ENCODE data around the gene GNG11.

GNG11 gene

DNA sequence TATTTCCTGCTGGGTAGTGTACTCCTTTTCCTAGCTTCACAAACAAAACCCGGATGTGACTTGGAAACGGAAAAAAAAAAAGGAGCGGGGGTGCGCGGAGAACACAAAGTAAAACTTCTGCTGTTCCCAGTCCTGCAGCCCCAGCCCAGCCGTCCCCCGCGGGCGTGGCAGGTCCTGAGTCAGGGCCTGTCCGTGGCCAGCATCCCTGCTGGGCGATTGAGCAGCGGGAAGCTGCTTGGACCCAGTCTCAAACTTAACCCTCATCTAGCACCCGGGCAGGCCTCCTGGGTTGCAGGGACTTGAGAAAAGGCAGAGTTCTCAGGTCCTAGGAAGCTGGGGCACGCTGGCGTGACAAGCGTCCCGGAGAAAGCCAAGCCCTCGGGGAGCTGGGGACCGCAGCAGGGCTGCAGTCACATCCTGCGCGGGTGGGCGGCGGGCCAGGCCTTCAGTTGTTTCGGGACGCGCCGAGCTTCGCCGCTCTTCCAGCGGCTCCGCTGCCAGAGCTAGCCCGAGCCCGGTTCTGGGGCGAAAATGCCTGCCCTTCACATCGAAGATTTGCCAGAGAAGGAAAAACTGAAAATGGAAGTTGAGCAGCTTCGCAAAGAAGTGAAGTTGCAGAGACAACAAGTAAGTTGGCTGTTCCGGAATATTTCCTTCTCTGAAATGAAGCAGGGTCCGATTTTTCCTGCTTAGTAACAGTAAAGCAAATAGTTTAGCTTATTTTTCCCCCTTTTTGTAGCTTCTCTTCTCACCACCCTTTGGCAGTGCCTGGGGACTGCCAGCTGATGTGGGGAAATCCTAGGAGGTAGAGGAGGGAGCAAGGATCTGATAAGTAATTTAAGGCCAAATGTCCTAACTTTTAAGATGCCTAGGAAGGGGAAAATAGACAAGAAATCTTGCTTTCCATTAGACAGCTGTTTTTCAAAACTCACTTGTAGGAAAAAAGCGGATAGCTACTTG is at the start of gene GNG11:
Gene GNG11, plus strand, starts transcription at position 129 of the 960 bp plus-strand sequence. Its CDS starts 403 bp downstream, at position 532.
- DNase-seq (ENCODE audit: low read depth, low spot score) = peak; percentile 91

DNA sequence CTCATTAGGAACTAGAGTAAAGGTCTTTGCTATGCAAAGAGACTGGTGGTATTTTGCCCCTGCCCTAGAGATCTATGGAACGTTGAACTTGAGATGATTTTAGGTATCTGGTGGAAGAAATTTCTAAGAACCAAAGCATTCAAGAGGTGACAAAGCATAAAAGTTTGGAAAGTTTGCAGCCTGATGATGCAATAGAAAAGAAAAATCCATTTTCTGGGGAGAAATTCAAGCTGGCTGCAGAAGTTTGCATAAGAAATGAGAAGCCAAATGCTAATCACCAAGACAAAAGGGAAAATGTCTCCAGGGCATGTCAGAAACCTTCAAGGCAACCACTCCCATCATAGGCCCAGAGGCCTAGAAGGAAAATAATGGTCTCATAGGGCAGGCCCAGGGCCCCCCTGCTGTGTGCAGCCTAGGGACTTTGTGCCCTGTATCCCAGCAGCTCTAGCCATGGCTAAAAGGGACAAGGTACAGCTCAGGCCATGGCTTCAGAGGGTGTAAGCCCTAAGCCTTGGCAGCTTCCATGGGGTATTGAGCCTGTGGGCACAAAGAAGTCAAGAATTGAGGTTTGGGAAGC is 47.4 kb upstream of the GNG11 start:
- DNase-seq (ENCODE audit: low read depth, low spot score) = no peak

DNA sequence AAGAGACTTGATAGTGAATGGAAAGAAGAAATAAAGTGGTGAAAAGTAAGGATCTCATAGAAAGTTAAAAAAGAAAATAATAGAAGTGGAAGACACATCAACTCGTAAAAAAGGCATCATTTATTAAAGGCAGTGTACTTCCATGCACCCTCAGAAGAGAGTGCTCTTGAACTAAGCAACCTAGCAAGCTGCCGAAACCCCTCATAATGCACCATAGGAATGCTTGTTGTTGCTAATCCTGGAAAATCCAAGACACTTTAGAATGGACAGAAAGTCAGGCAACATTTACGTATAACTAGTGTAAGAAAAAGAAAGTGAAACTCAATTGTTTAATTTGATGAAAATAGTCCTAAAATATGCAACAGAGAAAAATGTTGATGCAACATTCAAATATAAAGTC is 43.8 kb upstream of the GNG11 start:
- DNase-seq (ENCODE audit: low read depth, low spot score) = no peak

DNA sequence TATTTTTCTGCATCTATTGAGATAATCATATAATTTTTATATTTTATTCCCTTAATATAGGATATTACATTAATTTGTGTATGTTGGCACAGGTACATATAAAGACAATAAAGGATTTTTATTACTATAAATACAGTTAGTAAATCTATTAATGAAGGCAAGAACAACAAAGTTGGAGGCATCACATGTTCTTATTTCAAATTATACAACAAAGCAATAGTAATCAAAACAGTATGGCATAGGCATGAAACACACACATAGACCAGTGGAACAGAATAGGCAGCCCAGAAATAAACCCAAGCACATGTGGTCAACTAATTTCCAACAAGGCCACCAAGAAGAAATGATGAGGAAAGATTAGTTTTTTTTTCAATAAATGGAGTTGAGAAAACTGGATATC is 42.2 kb upstream of the GNG11 start:
- no peak for DNase-seq (ENCODE audit: low read depth, low spot score)

DNA sequence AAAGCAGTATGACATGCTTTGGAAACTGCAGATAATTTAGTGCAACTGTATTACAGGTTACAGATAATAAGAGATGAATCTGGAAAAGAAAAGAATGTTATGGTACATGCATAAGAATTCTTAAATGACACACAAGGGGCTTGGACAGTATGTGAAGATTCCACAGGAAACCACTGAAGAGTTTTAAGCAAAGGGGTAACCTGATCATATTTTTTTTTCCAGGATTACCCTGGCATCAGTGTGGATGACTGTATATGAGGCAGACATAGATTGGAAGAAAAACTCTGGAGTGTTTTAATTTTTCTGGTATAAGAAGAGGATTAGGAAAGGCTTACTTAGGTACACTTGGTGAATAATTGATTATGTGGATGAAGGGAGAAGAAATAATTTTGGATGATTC is 39.1 kb upstream of the GNG11 start:
- DNase-seq (ENCODE audit: low read depth, low spot score) = no peak

DNA sequence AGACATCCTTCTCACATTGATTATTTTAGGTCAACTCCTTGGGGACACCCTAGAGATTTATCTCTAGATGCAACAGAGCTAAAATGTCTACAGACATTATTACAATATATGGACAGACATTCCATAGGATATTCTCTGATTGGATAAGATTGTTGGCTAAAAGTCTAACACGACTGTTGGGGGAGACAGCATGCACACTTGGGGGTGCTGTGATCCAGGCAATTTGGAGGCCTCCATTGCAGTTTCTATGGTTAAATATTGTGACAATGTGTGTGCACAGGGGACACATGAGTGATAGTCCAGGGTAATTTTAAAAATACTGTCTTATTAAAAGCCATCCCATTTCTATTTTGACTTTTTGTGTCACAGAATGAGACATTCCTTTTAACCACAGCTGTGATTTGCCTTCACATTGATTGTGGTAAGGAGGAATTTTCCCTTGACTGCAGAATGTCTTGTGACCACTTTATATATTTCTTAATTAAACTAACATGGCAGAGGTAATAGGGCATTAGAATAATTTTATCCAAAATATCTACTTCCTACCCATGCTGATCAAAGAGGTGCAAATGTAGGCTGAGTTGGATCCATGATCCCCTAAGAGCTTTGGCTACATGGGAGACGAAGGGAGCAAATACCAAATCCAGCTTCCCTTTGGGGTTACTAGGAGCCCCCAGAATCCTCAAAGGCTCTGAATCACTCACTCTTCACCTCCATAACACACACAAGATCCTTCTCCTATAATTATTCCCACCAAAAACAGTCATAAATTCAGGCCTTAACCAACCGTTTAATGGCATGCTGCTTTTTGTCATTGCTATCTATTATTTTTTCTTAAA is 38.2 kb upstream of the GNG11 start:
- peak; percentile 53 for DNase-seq (ENCODE audit: low read depth, low spot score)

DNA sequence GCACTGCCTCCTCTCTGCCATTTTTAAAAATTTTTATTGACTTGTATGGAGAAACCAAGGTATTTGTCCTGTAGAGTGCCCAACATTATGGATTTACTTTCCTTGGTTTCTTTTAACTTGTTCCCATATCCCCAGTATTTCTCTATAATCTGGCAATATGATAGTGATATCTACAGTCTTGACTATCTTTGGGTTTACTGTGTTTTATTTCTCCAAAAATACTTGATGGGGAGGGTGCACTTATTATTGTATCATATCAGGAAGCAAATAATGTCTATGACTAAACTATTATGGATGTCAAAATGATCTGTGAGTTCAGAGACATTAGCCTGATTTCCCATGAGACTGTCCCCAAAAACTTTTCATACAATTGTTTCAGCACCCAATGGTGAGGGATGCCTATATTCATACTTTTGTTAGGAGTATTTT is 37.6 kb upstream of the GNG11 start:
- no peak for DNase-seq (ENCODE audit: low read depth, low spot score)

DNA sequence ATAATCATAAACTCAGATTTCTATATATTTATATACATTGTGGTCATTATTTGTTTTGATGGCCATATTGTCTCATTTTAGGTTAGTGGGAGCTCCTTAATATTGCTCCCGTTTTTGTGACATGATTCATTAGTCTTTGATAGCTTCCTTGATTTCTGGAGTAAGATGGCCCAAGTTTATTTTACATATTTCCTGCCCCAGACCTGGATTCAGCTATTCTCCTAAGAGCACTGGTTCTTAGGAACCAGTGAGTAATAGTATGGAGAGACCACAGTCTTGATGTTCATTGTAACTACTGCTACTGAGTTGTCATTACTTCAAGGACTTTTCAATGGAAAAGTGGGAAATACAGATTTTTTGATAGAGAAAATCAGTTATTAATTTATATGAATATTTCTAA is 37.0 kb upstream of the GNG11 start:
- DNase-seq (ENCODE audit: low read depth, low spot score) = no peak

DNA sequence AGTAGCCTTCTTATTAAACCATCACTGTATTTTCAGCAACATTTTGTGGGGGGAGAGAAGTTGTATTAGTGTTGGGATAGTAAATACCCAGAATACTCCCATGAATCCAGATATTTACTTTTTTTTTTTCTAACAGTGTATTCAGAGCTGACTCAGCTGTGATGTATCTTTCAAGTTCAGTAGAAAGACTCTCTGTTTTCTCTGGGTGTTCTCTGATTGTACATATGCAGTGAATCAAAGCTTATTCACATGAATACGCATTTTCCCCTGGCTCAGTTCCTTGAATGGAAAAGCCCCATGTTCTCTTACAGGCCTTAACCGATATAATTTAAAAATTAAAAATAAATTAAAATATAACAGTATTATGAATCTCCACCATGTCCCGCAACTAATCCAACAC is 32.3 kb upstream of the GNG11 start:
- peak; percentile 54 for DNase-seq (ENCODE audit: low read depth, low spot score)

DNA sequence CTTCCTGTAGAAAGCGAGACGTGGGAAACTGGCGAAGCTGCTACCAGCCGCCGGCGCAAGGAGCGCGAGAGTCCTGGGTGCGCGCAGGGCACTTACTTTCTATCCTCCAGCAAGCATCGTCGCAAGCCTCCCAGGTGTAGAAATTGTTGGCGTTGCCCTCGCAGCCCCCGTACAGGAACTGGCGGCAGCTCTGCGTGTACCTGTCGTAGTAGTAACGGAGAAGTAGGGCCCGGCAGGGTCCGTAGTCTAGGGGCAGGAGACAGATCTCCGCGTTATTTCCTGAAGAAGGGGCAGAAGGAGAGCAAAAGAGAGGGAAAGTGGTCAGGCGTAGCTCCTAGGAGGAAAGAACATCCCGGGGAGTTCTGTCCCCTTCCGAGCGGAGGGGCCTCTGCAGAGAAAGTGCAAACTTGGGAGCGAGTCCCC is 31.5 kb upstream of the GNG11 start:
- DNase-seq (ENCODE audit: low read depth, low spot score) = peak; percentile 81

DNA sequence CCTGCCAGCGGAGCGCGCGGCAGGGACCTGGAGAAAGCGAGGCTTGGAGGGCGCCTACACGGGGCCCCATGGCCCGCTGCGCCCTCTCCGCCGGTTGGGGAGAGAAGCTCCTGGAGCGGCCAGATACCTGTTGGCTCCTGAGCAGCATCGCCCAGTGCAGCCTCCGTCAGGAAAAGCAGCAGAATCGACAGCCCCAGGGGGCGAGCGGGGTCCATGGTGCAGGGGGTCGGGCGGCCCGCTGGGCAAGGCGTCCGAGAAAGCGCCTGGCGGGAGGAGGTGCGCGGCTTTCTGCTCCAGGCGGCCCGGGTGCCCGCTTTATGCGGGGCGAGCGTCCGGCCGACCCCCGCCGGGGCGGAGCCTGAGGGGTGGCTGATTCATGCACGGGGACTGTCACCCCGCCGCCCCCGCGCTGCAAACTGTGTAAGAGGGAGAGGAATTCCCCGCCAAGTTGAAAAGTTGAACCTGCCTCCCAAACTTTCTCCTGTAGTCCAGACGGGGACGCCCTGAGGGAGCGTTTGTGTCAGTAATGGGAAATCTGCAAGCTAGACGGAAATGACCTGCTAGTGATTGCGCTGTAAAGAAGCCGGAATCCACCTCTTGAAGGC is 31.0 kb upstream of the GNG11 start, which contains the start of gene TFPI2:
Gene TFPI2, minus strand, starts transcription at position 290 of the 605 bp plus-strand sequence. Its CDS starts 75 bp downstream, at position 215.
- DNase-seq (ENCODE audit: low read depth, low spot score) = peak; percentile 84

DNA sequence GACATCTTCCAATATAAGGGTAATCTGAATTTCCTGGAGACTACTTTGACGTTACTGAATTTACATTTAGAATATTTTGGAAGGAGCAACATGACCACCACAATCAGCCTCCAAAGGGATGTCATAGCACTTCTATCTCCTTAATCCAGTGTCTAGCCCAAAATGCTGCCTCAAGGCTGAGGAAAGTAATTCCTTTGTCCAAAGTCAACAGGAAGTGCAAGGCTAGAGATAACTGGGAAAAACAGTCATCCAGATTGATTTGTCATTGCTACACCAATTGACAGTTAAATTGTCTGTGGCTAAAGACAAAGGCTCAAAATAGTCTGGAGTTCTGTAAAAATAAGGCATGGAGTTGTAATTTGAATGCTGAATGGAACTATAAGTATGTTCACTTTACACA is 27.1 kb upstream of the GNG11 start:
- no peak for DNase-seq (ENCODE audit: low read depth, low spot score)

DNA sequence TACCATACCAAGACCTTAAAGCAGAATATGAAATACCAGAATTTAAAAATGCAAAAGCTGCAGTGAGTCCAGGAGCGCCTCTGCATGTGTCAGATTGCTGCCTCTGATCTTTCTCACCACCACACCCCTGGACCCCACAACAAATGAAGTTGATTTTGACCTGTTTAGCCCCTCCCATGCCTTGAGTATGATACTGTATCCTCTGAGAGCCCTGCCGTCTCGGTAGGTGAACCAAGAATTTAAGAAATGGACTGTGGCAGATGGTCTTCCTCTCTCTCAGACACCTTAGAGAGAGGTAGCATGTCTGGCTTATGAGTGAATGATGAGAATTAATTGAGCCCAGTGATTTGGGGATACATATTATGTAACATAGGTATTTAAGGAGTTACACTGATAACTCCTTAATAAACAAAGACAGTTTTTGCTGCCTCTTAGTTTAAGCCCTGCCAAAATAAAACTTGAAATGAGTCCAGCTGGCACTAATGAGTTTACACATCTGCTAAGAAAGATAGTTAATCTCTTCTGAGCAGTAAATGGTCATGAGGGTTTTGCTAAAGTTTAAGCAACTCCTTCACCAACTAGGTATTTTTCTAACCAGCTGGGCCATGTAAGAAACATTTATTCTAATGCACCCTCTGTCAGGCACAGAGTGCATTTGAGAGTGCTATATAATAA is 26.4 kb upstream of the GNG11 start:
- no peak for DNase-seq (ENCODE audit: low read depth, low spot score)

DNA sequence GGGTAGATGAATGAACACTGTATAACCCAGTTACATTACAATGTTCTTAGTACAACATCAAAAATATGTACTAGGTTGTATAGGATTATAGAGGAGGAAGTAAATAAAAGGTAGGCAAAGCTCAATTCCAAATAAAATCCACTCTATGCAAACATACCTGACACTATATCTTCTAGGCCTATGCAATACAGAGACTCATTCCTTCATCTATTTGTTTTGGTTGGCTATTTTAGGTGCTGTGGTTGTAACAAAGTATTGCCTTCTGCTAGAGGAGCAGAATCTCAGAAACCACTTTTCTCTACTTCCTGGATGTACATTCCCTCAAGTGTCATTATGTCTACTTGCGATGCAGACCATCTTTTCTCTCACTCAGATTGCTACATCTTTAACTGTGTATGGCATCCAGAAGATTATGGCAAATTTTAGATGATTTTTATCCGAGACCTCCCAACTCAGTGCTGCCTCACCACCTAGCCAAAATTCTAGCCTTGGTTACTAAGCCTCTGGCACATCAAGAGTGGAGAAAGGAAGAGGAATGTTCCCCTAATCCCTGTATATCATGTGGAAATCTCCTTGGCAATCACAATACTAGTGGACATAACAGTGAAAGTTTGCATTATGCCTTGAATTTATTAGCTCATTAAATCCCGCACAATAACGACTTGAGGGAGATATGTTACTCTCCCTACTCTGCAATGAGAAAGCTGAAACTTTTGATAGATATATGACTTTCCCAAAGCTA is 25.5 kb upstream of the GNG11 start:
- no peak for DNase-seq (ENCODE audit: low read depth, low spot score)

DNA sequence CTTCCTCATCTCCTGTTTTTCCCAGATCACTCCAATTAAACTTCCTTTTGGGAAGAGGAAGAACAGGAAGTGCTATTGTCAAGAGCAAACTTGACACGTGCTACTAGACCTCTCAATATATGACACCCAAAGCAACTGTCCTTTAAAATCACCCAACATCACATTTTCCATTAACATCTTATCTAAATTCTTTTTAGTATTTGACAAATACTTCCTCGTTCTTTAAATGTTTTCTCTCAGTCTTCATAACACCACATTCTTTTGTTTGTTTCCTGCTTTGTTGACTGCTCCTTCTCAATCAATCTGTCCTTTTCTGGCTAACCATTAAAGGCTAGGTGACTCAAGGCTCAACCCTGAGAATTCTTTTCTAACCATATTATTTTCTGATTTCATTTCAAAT is 23.9 kb upstream of the GNG11 start:
- no peak for DNase-seq (ENCODE audit: low read depth, low spot score)

DNA sequence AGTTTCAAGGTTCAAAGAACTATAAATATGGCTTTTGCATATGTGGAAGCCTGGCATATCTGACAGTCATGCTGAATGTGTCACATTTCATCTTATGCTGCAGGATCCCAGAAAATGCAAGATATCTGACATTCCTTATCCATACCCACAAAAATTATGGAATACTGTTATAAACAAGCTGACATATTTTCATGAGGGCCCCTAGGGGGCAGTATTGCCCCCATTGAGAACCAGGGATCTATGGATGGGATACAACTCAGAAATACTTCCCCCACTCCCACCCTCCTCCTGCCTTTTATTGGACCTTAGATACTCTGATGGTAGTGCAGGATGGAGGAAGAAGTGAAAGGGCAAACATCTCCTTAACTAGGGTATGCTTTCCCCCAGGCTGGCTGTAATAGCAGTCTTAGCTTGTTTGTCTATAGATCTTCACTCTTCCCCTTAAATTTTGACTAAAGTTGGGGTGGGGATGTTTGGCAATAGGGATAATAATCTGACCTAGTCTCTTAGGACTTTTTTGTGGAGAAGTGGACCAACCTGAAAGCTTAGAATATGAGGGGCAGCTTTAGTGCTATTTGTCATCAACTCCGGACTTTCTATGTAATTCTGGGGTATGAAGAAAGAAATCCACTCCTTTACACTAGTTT is 18.6 kb upstream of the GNG11 start:
- peak; percentile 67 for DNase-seq (ENCODE audit: low read depth, low spot score)

DNA sequence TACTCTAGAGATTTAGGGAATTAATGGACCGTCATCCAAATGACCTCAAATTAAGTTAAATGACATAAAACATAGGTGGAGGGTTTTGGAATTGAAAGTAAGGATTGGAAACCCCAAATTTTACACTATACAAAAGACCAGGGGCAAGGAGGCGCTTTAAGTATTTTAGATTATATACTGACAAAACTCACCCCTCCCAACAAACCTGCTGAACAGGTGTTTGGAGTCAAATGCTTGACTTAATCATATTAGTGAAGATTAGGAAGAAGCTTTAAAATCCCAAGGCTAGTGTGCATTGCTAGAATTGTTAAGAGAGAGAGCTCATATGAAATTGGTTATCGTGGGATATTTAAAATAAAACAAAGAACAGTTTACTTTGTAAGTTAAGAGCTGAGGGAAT is 15.3 kb upstream of the GNG11 start, which contains the start of gene GNGT1:
Gene GNGT1, plus strand, starts transcription at position 301 of the 400 bp plus-strand sequence. CDS start 180 bp downstream, outside the sequence.
- DNase-seq (ENCODE audit: low read depth, low spot score) = no peak

DNA sequence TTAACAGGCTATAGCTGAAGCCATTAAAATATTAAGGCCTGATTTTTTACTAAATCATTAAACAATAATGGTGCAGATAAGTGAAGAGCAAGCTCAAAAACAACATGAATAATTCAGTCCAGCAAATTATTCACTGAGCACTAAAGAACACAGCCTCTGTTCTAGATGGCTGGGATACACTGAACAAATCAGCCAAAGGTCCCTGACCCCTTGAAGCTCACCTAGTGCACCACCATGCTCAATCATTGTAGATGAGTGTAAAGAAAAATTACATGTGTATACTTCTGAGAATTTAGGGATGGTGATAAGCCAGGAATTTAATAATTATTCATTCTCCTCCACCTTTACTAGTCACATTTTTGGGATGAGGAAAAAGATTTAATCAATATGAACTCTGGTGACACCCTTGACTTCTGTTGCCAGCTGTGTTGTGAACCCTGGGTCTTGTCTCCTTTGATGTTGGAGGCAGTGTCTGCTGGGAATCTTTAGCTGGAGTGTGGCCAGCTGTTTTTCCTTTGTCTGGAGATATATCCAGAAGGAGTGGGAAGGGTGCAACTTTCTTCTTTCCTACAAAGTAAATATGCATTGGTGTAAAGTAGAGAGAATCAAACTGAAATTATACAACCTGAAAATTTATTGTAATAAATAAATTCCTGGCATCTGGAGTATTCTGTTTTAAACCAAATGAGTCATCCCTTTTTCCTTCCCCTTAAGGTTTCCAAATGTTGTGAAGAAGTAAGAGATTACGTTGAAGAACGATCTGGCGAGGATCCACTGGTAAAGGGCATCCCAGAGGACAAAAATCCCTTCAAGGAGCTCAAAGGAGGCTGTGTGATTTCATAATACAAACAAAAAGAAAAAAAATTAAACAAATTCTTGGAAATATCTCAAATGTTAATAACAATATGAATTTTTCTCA is 11.2 kb upstream of the GNG11 start:
- DNase-seq (ENCODE audit: low read depth, low spot score) = peak; percentile 28
